K562 (cell line): ENCODE data around the gene ARID3A. TPM values are rescaled to one million over a fixed set of nuclear protein-coding genes. Genes with fewer than 3 reads are reported as not detected.

Source experiments
- CBX3 ChIP-seq, 2 experiments: IDR thresholded peaks; 1 replicate in 1 of 2; 2 replicates in 1 of 2; pipeline ENCODE4 v1.6.1; 2012; ENCODE audit warnings: inconsistent platforms in 2 of 2, low read length in 2 of 2, borderline replicate concordance in 1 of 2, control low read depth in 1 of 2
- DIDO1 ChIP-seq: fragments of 450-650 bp; IDR thresholded peaks from 2 replicates; pipeline ENCODE4 v1.6.1; 2016; ENCODE audit warnings: low read depth, missing biosample characterization, missing genetic modification characterization
- ESRRB ChIP-seq: fragments of 250-450 bp; sonication (Bioruptor Pico); IDR thresholded peaks from 2 replicates; pipeline ENCODE4 v1.5.0; 2020; ENCODE audit warnings: mild to moderate bottlenecking, moderate library complexity, borderline replicate concordance
- HNRNPL ChIP-seq: fragments of 200-400 bp; formaldehyde crosslinking; IDR thresholded peaks from 2 replicates; pipeline ENCODE4 v1.6.1; 2017; ENCODE audit warnings: low read depth, mild to moderate bottlenecking, low read length
- NCOA6 ChIP-seq: fragments of 450-650 bp; IDR thresholded peaks from 2 replicates; pipeline ENCODE4 v1.6.1; 2017; ENCODE audit warnings: mild to moderate bottlenecking
- NELFE ChIP-seq: IDR thresholded peaks from 2 replicates; pipeline ENCODE4 v1.6.1; 2011; ENCODE audit warnings: mild to moderate bottlenecking; ENCODE audit not compliant: insufficient read depth, insufficient read length
- XRCC5 ChIP-seq: fragments of 200-400 bp; formaldehyde crosslinking; IDR thresholded peaks from 2 replicates; pipeline ENCODE4 v1.6.1; 2017; ENCODE audit warnings: low read depth, mild to moderate bottlenecking, low read length
- ZNF507 ChIP-seq: conservative IDR thresholded peaks from 2 replicates; pipeline ENCODE4 v1.6.1; 2017; ENCODE audit warnings: missing genetic modification characterization, missing compliant biosample characterization
- polyA plus RNA-seq, 8 experiments: library from polyadenylated mRNA; depleted of rRNA in 4 of 8; stranded (reverse) in 5 of 8; unstranded in 3 of 8; fragments of >200 nt; fragmentation: Nextera tagmentation in 2 of 8; fragmentation: Illumina TruSeq in 1 of 8; extraction: Ambion mirVana in 2 of 8; extraction: Trizol in 1 of 8; gene quantifications; 2 replicates each; pipeline versions ENCODE4 v1.2.1 to v1.2.3, GENCODE V29; 2011 to 2014; ENCODE audit warnings: inconsistent platforms in 1 of 8, missing spikeins in 1 of 8
- total RNA-seq, 7 experiments: library from RNA; depleted of rRNA in 6 of 7; stranded (reverse); fragments of >200 nt in 6 of 7; fragmentation: Illumina TruSeq in 2 of 7; extraction: Trizol in 2 of 7; gene quantifications; 2 replicates each; pipeline versions ENCODE4 v1.2.1 to v1.2.3, GENCODE V29; 2011 to 2021; ENCODE audit warnings: low replicate concordance in 1 of 7
- TF ChIP-seq, protein P1 (sequence below): fragments of 200-600 bp; sonication (generic); IDR thresholded peaks from one replicate; pipeline ENCODE4 v1.6.1; 2012; ENCODE audit warnings: mild to moderate bottlenecking, low read depth, low read length, inconsistent platforms
- TF ChIP-seq, protein P2 (sequence below): fragments of 450-650 bp; IDR thresholded peaks from 2 replicates; pipeline ENCODE4 v1.6.1; 2017; ENCODE audit warnings: antibody characterized with exemption, mild to moderate bottlenecking

Gene ARID3A
- total and polyA plus RNA-seq, 9 of the 15 experiments (the other 6 are each of a cell fraction or from before 2014, with no cell fraction given): 1.4 to 118 (median 31.2) TPM

DNA sequence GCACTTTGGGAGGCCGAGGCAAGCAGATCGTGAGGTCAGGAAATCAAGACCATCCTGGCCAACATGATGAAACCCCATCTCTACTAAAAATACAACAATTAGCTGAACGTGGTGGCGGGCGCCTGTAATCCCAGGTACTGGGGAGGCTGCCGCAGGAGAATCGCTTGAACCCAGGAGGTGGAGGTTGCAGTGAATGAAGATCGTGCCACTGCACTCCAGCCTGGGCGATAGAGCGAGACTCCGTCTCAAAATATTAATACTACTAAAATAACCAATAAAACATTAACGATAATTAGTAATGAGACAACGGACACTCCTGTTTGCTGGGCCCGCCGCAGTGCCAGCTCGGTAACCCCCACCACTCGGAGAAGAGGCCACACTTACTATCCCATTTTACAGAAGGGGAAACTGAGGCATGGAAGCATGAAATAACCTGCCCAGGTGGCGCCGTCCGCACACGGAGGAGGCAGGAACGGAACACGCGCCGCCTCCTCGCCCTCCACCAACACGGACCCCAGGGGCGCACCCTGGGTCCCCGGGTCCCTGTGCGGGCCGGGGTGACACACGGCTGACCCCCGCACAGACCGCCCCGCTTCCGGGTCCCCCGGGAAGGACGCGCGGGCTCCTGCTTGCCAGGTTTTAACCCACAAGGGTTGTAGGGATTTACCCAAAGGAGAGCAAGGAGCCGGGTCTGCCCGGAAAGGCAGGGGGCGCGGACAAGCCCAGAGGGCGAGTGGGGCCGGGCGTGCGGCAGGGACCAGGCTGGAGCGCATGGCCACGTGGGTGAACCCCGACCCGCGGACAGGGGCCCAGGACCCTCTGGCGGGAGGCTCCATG, 14.4 kb upstream of the ARID3A start (continued):
- TF ChIP-seq, protein P1, sequence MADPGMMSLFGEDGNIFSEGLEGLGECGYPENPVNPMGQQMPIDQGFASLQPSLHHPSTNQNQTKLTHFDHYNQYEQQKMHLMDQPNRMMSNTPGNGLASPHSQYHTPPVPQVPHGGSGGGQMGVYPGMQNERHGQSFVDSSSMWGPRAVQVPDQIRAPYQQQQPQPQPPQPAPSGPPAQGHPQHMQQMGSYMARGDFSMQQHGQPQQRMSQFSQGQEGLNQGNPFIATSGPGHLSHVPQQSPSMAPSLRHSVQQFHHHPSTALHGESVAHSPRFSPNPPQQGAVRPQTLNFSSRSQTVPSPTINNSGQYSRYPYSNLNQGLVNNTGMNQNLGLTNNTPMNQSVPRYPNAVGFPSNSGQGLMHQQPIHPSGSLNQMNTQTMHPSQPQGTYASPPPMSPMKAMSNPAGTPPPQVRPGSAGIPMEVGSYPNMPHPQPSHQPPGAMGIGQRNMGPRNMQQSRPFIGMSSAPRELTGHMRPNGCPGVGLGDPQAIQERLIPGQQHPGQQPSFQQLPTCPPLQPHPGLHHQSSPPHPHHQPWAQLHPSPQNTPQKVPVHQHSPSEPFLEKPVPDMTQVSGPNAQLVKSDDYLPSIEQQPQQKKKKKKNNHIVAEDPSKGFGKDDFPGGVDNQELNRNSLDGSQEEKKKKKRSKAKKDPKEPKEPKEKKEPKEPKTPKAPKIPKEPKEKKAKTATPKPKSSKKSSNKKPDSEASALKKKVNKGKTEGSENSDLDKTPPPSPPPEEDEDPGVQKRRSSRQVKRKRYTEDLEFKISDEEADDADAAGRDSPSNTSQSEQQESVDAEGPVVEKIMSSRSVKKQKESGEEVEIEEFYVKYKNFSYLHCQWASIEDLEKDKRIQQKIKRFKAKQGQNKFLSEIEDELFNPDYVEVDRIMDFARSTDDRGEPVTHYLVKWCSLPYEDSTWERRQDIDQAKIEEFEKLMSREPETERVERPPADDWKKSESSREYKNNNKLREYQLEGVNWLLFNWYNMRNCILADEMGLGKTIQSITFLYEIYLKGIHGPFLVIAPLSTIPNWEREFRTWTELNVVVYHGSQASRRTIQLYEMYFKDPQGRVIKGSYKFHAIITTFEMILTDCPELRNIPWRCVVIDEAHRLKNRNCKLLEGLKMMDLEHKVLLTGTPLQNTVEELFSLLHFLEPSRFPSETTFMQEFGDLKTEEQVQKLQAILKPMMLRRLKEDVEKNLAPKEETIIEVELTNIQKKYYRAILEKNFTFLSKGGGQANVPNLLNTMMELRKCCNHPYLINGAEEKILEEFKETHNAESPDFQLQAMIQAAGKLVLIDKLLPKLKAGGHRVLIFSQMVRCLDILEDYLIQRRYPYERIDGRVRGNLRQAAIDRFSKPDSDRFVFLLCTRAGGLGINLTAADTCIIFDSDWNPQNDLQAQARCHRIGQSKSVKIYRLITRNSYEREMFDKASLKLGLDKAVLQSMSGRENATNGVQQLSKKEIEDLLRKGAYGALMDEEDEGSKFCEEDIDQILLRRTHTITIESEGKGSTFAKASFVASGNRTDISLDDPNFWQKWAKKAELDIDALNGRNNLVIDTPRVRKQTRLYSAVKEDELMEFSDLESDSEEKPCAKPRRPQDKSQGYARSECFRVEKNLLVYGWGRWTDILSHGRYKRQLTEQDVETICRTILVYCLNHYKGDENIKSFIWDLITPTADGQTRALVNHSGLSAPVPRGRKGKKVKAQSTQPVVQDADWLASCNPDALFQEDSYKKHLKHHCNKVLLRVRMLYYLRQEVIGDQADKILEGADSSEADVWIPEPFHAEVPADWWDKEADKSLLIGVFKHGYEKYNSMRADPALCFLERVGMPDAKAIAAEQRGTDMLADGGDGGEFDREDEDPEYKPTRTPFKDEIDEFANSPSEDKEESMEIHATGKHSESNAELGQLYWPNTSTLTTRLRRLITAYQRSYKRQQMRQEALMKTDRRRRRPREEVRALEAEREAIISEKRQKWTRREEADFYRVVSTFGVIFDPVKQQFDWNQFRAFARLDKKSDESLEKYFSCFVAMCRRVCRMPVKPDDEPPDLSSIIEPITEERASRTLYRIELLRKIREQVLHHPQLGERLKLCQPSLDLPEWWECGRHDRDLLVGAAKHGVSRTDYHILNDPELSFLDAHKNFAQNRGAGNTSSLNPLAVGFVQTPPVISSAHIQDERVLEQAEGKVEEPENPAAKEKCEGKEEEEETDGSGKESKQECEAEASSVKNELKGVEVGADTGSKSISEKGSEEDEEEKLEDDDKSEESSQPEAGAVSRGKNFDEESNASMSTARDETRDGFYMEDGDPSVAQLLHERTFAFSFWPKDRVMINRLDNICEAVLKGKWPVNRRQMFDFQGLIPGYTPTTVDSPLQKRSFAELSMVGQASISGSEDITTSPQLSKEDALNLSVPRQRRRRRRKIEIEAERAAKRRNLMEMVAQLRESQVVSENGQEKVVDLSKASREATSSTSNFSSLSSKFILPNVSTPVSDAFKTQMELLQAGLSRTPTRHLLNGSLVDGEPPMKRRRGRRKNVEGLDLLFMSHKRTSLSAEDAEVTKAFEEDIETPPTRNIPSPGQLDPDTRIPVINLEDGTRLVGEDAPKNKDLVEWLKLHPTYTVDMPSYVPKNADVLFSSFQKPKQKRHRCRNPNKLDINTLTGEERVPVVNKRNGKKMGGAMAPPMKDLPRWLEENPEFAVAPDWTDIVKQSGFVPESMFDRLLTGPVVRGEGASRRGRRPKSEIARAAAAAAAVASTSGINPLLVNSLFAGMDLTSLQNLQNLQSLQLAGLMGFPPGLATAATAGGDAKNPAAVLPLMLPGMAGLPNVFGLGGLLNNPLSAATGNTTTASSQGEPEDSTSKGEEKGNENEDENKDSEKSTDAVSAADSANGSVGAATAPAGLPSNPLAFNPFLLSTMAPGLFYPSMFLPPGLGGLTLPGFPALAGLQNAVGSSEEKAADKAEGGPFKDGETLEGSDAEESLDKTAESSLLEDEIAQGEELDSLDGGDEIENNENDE: no peak
- TF ChIP-seq CBX3 (IDR thresholded peaks at IDR 0.05; ENCODE audit: borderline replicate concordance in 1 of 2, low read length in 2 of 2): 0 out of 3 replicates have a peak, but pooled peaks of 1 of the 2 experiments have one; percentile 21
- no peak for TF ChIP-seq ZNF507
- no peak for TF ChIP-seq DIDO1
- TF ChIP-seq NELFE: no peak
- TF ChIP-seq HNRNPL: peak; percentile 70; the same call in 1 of the 2 replicates
- no peak for TF ChIP-seq ESRRB (CRISPR knock-in tag)
- TF ChIP-seq NCOA6: no peak
- TF ChIP-seq, protein P2, sequence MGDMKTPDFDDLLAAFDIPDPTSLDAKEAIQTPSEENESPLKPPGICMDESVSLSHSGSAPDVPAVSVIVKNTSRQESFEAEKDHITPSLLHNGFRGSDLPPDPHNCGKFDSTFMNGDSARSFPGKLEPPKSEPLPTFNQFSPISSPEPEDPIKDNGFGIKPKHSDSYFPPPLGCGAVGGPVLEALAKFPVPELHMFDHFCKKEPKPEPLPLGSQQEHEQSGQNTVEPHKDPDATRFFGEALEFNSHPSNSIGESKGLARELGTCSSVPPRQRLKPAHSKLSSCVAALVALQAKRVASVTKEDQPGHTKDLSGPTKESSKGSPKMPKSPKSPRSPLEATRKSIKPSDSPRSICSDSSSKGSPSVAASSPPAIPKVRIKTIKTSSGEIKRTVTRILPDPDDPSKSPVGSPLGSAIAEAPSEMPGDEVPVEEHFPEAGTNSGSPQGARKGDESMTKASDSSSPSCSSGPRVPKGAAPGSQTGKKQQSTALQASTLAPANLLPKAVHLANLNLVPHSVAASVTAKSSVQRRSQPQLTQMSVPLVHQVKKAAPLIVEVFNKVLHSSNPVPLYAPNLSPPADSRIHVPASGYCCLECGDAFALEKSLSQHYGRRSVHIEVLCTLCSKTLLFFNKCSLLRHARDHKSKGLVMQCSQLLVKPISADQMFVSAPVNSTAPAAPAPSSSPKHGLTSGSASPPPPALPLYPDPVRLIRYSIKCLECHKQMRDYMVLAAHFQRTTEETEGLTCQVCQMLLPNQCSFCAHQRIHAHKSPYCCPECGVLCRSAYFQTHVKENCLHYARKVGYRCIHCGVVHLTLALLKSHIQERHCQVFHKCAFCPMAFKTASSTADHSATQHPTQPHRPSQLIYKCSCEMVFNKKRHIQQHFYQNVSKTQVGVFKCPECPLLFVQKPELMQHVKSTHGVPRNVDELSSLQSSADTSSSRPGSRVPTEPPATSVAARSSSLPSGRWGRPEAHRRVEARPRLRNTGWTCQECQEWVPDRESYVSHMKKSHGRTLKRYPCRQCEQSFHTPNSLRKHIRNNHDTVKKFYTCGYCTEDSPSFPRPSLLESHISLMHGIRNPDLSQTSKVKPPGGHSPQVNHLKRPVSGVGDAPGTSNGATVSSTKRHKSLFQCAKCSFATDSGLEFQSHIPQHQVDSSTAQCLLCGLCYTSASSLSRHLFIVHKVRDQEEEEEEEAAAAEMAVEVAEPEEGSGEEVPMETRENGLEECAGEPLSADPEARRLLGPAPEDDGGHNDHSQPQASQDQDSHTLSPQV: peak; percentile 63; the same call in 1 of the 2 replicates
- no peak for TF ChIP-seq XRCC5
